H9 (cell line): Measurements from ENCODE around the gene FANCI. TPM values are rescaled to one million over a fixed set of nuclear protein-coding genes. Genes with fewer than 3 reads are reported as not detected.
A peak's percentile ranks its signal among the peaks of the same experiment; 100 is the strongest.

Experiments
- DNase-seq: peaks from one replicate; pipeline ENCODE4 v3.0.0-alpha.2; 2017
- H2AFZ ChIP-seq: one replicate; pipeline ENCODE4 v1.6.1; 2013; ENCODE audit warnings: mild to moderate bottlenecking, low read length, control low read depth, moderate library complexity
- H2AK5ac ChIP-seq: 2 replicates; pipeline ENCODE4 v1.6.1; 2013; ENCODE audit warnings: low read length, control low read depth, mixed read lengths; ENCODE audit not compliant: insufficient read length
- H2BK120ac ChIP-seq: one replicate; pipeline ENCODE4 v1.6.1; 2013; ENCODE audit warnings: low read depth, mild to moderate bottlenecking, low read length, control low read depth, inconsistent platforms; ENCODE audit not compliant: poor library complexity, severe bottlenecking
- H2BK12ac ChIP-seq: 2 replicates; pipeline ENCODE4 v1.6.1; 2013; ENCODE audit warnings: low read length, control low read depth, mixed read lengths, low read depth; ENCODE audit not compliant: insufficient read length
- H2BK15ac ChIP-seq: 2 replicates; pipeline ENCODE4 v1.6.1; 2013; ENCODE audit warnings: low read depth, low read length, control low read depth
- H2BK20ac ChIP-seq: one replicate; pipeline ENCODE4 v1.6.1; 2013; ENCODE audit warnings: low read depth, mild to moderate bottlenecking, low read length, control low read depth, inconsistent platforms; ENCODE audit not compliant: poor library complexity, severe bottlenecking
- H2BK5ac ChIP-seq: 2 replicates; pipeline ENCODE4 v1.6.1; 2013; ENCODE audit warnings: low read length, control low read depth, mixed read lengths; ENCODE audit not compliant: insufficient read length
- H3K14ac ChIP-seq: 2 replicates; pipeline ENCODE4 v1.6.1; 2013; ENCODE audit warnings: low read length, control low read depth; ENCODE audit not compliant: insufficient read depth
- H3K18ac ChIP-seq: 2 replicates; pipeline ENCODE4 v1.6.1; 2013; ENCODE audit warnings: low read depth, mild to moderate bottlenecking, mixed read lengths, low read length, control low read depth; ENCODE audit not compliant: insufficient read length
- H3K23ac ChIP-seq: 2 replicates; pipeline ENCODE4 v1.6.1; 2013; ENCODE audit warnings: low read length, control low read depth, mixed read lengths, low read depth; ENCODE audit not compliant: insufficient read length
- H3K23me2 ChIP-seq: 2 replicates; pipeline ENCODE4 v1.6.1; 2013; ENCODE audit warnings: low read depth, mild to moderate bottlenecking, mixed read lengths, low read length, control low read depth; ENCODE audit not compliant: insufficient read length, poor library complexity, severe bottlenecking
- H3K27ac ChIP-seq: 2 replicates; pipeline ENCODE4 v1.5.1; 2013; ENCODE audit warnings: low read length, control low read depth, mixed read lengths, low read depth; ENCODE audit not compliant: insufficient read length
- H3K27me3 ChIP-seq: 2 replicates; pipeline ENCODE4 v1.6.1; 2013; ENCODE audit warnings: low read length, control low read depth, inconsistent platforms; ENCODE audit not compliant: insufficient read depth
- H3K4ac ChIP-seq: 2 replicates; pipeline ENCODE4 v1.6.1; 2013; ENCODE audit warnings: low read depth, mild to moderate bottlenecking, control low read depth, inconsistent platforms, low read length, moderate library complexity
- H3K4me1 ChIP-seq: 2 replicates; pipeline ENCODE4 v1.6.1; 2013; ENCODE audit warnings: low read length, control low read depth, inconsistent platforms; ENCODE audit not compliant: insufficient read depth
- H3K4me2 ChIP-seq: 2 replicates; pipeline ENCODE4 v1.6.1; 2013; ENCODE audit warnings: low read length, control low read depth, mixed read lengths; ENCODE audit not compliant: insufficient read length, insufficient read depth
- H3K56ac ChIP-seq: 2 replicates; pipeline ENCODE4 v1.6.1; 2013; ENCODE audit warnings: low read depth, mild to moderate bottlenecking, mixed read lengths, low read length, control low read depth; ENCODE audit not compliant: insufficient read length
- H3K79me1 ChIP-seq: 2 replicates; pipeline ENCODE4 v1.6.1; 2013; ENCODE audit warnings: low read depth, mild to moderate bottlenecking, moderate library complexity, low read length, control low read depth, inconsistent platforms; ENCODE audit not compliant: insufficient read depth, poor library complexity, severe bottlenecking
- H3K79me2 ChIP-seq: 2 replicates; pipeline ENCODE4 v1.6.1; 2013; ENCODE audit warnings: low read length, control low read depth, inconsistent platforms; ENCODE audit not compliant: insufficient read depth
- H3K9ac ChIP-seq: 2 replicates; pipeline ENCODE4 v1.6.1; 2013; ENCODE audit warnings: low read length, control low read depth, mixed read lengths; ENCODE audit not compliant: insufficient read length; ENCODE audit errors: extremely low read depth
- H3K9me3 ChIP-seq: one replicate; pipeline ENCODE4 v1.6.1; 2013; ENCODE audit warnings: low read depth, low read length, inconsistent platforms; ENCODE audit not compliant: control insufficient read depth
- H3T11ph ChIP-seq: one replicate; pipeline ENCODE4 v1.6.1; 2013; ENCODE audit warnings: mild to moderate bottlenecking, low read length, control low read depth, inconsistent platforms
- H4K20me1 ChIP-seq: one replicate; pipeline ENCODE4 v1.6.1; 2013; ENCODE audit not compliant: control insufficient read depth, insufficient read length, insufficient read depth
- H4K5ac ChIP-seq: 2 replicates; pipeline ENCODE4 v1.6.1; 2013; ENCODE audit warnings: low read depth, mild to moderate bottlenecking, mixed read lengths, low read length, control low read depth; ENCODE audit not compliant: insufficient read length
- H4K8ac ChIP-seq: replicated peaks from 2 replicates; pipeline ENCODE4 v1.6.1; 2013; ENCODE audit warnings: low read length, control low read depth, mixed read lengths, low read depth; ENCODE audit not compliant: insufficient read length
- H4K91ac ChIP-seq: 2 replicates; pipeline ENCODE4 v1.6.1; 2013; ENCODE audit warnings: low read depth, mild to moderate bottlenecking, moderate library complexity, mixed read lengths, low read length, control low read depth; ENCODE audit not compliant: insufficient read length
- H3K27ac Mint-ChIP-seq, 3 experiments: 2 replicates in 2 of 3; 3 replicates in 1 of 3; pipeline ENCODE4 v1.8.0; 2020 to 2021; ENCODE audit warnings: mixed read lengths in 3 of 3, mild to moderate bottlenecking in 1 of 3, moderate library complexity in 1 of 3
- H3K27me3 Mint-ChIP-seq: 2 replicates; pipeline ENCODE4 v1.8.0; 2021; ENCODE audit warnings: low read depth, mild to moderate bottlenecking, moderate library complexity, mixed read lengths
- H3K36me3 Mint-ChIP-seq, 3 experiments: 2 replicates in 2 of 3; 3 replicates in 1 of 3; pipeline ENCODE4 v1.8.0; 2020 to 2021; ENCODE audit warnings: low read depth in 3 of 3, mixed read lengths in 3 of 3; ENCODE audit not compliant: insufficient read depth in 1 of 3
- H3K4me1 Mint-ChIP-seq, 2 experiments: 2 replicates each; pipeline ENCODE4 v1.8.0; 2020; ENCODE audit warnings: mixed read lengths in 2 of 2
- H3K4me3 Mint-ChIP-seq, 2 experiments: 2 replicates in 1 of 2; 3 replicates in 1 of 2; pipeline ENCODE4 v1.8.0; 2020 to 2021; ENCODE audit warnings: mild to moderate bottlenecking in 2 of 2, mixed read lengths in 2 of 2, moderate library complexity in 1 of 2
- H3K9me3 Mint-ChIP-seq, 2 experiments: 2 replicates in 1 of 2; 3 replicates in 1 of 2; pipeline ENCODE4 v1.8.0; 2020; ENCODE audit warnings: mild to moderate bottlenecking in 2 of 2, mixed read lengths in 2 of 2, moderate library complexity in 1 of 2
- CTCF ChIP-seq: fragments of 200-600 bp; sonication (generic); conservative IDR thresholded peaks from 3 replicates; pipeline ENCODE4 v1.8.0; 2021; ENCODE audit warnings: antibody characterized with exemption, mild to moderate bottlenecking
- WGBS: extraction: QIAGEN DNeasy Blood & Tissue Kit; methylation state at CpG from one replicate; pipeline ENCODE4 v1.1.7; 2013; ENCODE audit warnings: missing lambda C conversion rate, low lambda C conversion rate, mixed read lengths; ENCODE audit not compliant: insufficient read length; ENCODE audit errors: extremely low coverage; 5-methylcytosine and 5-hydroxymethylcytosine counted together
- total RNA-seq: library from RNA; stranded (reverse); gene quantifications from 2 replicates; pipeline ENCODE4 v1.2.1, GENCODE V29; 2021

The FANCI gene
- total RNA-seq, 1 experiment from 2014 or later: 106 TPM

- Histone ChIP-seq H2BK120ac (no peak overlapping the region), H3K18ac (no peak overlapping the region), H3K9ac (no peak overlapping the region), H2AK5ac (no peak overlapping the region), H3K9me3 (no peaks in the 10 kb centered on the region), H3K23me2 (no peaks in the 10 kb centered on the region), H4K5ac (no peak overlapping the region), H3K27ac (no peak overlapping the region), H2BK20ac (no peak overlapping the region), H3K4me1 (no peaks in the 10 kb centered on the region; the same call in 1 of the 2 replicates), H2AFZ (no peak overlapping the region), H3K56ac (no peak overlapping the region), H4K8ac (no peak overlapping the region), H3K4ac (no peak overlapping the region), H3K23ac (no peak overlapping the region), H3K79me1 (no peaks in the 10 kb centered on the region), H4K91ac (no peak overlapping the region), H2BK12ac (no peak overlapping the region), H3K4me2 (no peak overlapping the region), H2BK15ac (no peak overlapping the region), H3K79me2 (no peaks in the 10 kb centered on the region), H3K27me3 (no peaks in the 10 kb centered on the region), H4K20me1 (no peaks in the 10 kb centered on the region), H3K14ac (no peak overlapping the region), H2BK5ac (no peak overlapping the region), H3T11ph (no peak overlapping the region)
- H3K27ac Mint-ChIP-seq: no peak overlapping the region
- H3K4me3 Mint-ChIP-seq: no peak overlapping the region
- H3K36me3 Mint-ChIP-seq: no peaks in the 10 kb centered on the region; a peak in 1 of 7 replicates
- H3K4me1 Mint-ChIP-seq: peaks cover 4 to 18% of the 10 kb centered on the region in 2 experiments
- WGBS: no CpG with 5 or more reads among the region's 5 CpGs
- H3K9me3 Mint-ChIP-seq: peaks cover 2% of the 10 kb centered on the region in 2 experiments; a peak in 2 of 5 replicates
- no peak for DNase-seq
- TF ChIP-seq CTCF: peak; percentile 46; the same call in 2 of the 3 replicates
- H3K27me3 Mint-ChIP-seq: peaks cover 25% of the 10 kb centered on the region
Observed at GRCh38 chr15:89230277-89230676, 13.5 kb upstream of the FANCI start.
